GM12864 (cell line): Measurements from ENCODE around the gene OR52K1.

Source experiments
- DNase-seq: peaks from one replicate; pipeline ENCODE4 v3.0.0-alpha.2; 2011; ENCODE audit warnings: low read depth
- H3K4me3 ChIP-seq: 2 replicates; pipeline ENCODE4 v1.5.1; 2011; ENCODE audit warnings: mild to moderate bottlenecking, low read depth, low read length, control low read depth
- TF ChIP-seq, protein P1 (sequence below): IDR thresholded peaks from 2 replicates; pipeline ENCODE4 v1.5.1; 2011; ENCODE audit warnings: low read depth, mild to moderate bottlenecking, moderate library complexity, low read length, control low read depth, inconsistent platforms; ENCODE audit errors: missing control alignments

The OR52K1 gene

DNA sequence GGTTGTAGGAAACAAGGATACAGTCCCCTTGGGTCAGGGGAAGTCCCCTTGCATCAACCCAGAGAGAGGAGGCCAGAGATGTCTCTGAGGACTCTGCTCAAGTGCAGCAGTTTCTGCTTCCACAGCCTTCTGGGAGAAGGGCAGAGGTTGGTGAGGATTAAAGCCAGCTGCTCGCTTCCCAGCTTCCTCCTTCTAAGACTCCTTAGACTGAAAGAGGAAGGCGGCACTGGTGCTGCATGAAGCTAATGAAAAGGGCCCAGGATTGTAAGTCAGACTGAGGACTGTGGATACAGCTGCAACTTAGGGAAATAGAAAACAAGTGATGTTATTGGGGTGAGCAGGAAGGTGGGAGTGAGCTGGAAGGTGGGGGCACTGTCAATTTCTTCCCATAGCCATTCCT lies at the start of gene OR52K1:
TSS of gene OR52K1 (plus strand) at position 202 of the 400 bp plus-strand sequence. CDS start 6,255 bp downstream, outside the sequence.
- no peak within 1 kb of the TSS for H3K4me3 ChIP-seq
- TF ChIP-seq, protein P1, sequence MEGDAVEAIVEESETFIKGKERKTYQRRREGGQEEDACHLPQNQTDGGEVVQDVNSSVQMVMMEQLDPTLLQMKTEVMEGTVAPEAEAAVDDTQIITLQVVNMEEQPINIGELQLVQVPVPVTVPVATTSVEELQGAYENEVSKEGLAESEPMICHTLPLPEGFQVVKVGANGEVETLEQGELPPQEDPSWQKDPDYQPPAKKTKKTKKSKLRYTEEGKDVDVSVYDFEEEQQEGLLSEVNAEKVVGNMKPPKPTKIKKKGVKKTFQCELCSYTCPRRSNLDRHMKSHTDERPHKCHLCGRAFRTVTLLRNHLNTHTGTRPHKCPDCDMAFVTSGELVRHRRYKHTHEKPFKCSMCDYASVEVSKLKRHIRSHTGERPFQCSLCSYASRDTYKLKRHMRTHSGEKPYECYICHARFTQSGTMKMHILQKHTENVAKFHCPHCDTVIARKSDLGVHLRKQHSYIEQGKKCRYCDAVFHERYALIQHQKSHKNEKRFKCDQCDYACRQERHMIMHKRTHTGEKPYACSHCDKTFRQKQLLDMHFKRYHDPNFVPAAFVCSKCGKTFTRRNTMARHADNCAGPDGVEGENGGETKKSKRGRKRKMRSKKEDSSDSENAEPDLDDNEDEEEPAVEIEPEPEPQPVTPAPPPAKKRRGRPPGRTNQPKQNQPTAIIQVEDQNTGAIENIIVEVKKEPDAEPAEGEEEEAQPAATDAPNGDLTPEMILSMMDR: no peak
- DNase-seq: no peak

DNA sequence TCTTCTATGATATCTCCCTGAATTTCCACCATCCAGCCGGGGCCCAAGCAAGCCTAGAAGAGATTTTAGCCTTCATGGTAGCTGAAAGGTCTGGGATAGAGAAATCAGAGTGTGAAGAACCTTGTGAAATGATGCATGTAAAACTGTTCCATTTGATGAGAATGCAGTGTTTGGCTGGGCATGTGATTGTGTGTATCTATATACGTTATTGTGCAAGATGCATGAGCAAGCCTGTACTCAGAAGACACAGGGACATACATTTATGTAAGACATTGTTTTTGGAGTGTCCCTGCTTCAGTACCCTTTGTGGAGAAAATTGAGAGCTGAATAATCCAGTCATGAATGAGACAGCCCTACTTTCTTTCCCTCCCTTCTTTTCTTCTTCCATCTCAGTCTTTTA lies 48.6 kb upstream of the OR52K1 start:
- DNase-seq: no peak
- TF ChIP-seq, protein P1: no peak
- no peak overlapping the region for H3K4me3 ChIP-seq

DNA sequence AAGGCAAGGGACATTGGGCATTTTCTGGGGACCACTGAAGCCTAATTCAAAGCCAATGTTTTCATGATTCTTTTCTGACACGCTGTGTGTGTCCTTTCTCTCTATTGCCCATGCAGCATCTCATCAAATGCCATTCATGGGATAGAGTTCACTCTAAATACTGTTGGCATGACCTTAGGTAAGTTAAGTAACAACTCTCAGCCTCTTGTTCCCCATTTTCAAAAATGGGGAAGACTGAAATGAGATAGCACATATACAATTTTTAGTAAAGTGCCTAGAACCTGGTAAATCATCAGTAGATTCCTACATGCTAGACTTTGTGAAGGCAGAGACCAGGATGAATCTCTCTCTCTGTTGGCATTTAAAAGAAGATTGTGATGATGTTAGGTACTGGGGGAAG lies 46.0 kb upstream of the OR52K1 start:
- no peak overlapping the region for H3K4me3 ChIP-seq
- TF ChIP-seq, protein P1: no peak
- no peak for DNase-seq

DNA sequence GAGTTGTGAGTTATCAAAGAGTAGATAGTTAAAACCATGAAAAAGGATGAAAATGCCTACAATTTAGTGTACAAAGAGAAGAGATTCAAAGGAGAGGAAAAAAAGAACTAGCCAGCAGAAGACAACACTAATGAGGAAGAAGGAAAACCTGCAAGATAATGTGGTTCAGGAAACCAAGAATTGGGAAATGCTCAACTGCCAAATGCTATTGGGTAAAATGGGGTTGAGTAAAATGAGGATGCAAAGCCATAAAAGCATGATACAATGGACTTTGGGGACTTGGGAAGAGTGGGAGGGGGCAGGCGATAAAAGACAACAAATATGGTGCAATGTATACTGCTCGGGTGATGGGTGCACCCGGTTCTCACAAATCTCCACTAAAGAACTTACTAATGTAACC lies 40.9 kb upstream of the OR52K1 start:
- TF ChIP-seq, protein P1: no peak
- no peak overlapping the region for H3K4me3 ChIP-seq
- no peak for DNase-seq

DNA sequence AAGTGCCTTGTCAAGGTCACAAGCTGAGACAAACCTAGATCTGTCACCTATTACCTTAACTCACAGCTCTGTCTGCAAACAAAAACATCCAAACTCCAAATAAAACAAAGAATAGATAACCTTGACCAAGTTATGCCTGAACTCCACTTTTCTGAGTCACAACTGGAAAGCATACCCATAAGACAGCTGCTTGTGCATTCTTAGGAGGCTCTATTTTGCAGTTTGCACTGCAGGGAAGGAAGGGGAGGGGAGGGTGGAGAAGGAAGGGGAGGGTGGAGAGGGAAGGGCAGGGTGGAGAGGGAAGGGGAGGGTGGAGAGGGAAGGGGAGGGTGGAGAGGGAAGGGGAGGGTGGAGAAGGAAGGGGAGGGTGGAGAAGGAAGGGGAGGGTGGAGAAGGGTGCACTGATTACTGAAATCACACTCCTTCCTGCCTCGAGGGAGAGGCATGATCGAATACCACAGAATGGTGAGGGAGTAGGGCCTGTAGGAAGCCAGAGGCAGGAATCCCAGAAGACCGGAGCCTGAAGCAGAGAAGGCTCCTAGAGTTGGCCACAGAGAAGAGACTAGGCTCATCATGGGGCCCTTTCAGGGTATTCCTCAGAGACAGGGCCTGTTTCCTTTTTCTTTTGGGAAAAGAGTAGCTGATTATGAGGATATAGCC lies 39.1 kb upstream of the OR52K1 start:
- TF ChIP-seq, protein P1: no peak
- no peak overlapping the region for H3K4me3 ChIP-seq
- DNase-seq: no peak

DNA sequence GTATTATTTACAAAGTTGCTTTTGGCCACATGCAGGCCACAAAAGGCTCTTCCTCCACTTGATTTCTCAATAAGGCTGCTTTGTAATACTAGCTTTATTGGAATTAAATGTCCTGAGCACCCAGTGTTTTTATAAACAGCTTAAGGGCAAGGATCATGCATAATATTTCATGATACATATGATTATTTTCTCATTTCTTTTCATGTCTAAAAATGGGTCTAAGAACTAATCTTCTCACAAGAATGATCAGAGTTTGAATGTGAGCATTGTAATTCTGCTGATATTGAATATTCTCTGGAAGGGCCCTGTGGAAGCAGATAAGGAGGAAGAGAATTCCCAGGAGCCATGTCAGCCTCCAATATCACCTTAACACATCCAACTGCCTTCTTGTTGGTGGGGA lies 33.5 kb upstream of the OR52K1 start, which contains the start of gene OR52K2:
TSS of gene OR52K2 (plus strand) at position 301 of the 400 bp plus-strand sequence. CDS start at position 346, 45 bp downstream.
- DNase-seq: no peak
- no peak within 1 kb of the TSS for H3K4me3 ChIP-seq
- TF ChIP-seq, protein P1: no peak

DNA sequence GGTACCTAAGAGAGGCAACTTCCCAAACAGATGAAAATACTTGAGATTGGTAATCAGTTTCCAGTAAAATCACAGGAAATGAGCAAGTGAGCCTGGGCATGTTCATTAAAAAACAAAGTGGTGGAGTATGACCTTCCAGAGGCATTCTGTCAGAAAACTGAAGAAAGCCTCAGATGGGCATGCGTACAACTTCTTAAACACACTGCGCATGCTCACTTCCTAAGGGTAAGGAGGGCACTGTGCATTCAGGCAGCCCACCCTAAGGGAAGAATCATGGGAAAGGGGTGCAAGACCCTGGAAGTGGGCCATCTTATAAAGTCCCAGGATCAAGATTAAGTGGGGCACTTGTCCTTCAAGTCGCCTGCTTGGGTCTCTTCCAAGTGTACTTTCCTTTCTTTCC lies 29.3 kb upstream of the OR52K1 start:
- no peak for DNase-seq
- H3K4me3 ChIP-seq: no peak overlapping the region
- TF ChIP-seq, protein P1: no peak
